ENCODE measurements around the gene TERF2IP. TPM values are rescaled to one million over a fixed set of nuclear protein-coding genes. Genes with fewer than 3 reads are reported as not detected.

The TERF2IP gene
- total and polyA plus RNA-seq, 2 donors (not counting 1 experiment from before 2014, with no cell fraction given), result 63.1 to 74.6 TPM

DNA sequence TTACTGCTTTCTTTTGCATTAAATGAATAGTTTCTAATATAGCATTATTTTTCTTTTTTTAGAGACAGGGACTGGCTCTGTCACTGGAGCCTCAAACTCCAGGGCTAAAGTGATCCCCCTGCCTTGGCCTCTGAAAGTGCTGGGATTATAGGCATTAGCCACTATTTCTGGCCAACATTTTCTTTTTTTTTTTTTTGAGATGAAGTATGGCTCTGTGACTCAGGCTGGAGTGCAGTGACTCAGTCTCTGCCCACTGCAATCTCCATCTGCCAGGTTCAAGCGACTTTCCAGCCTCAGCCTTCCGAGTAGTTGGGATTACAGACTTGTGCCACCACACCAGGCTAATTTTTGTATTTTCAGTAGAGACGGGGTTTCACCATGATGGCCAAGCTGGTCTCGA lies 55.7 kb downstream of the TERF2IP start:
- POLR2A ChIA-PET, result no interaction called here
- no peaks in the 10 kb centered on the region for H3K36me3 ChIP-seq (replicated peaks in 1 of 2; ENCODE audit: control extremely low read depth in 1 of 2, control insufficient read depth in 1 of 2, extremely low read depth in 1 of 2, insufficient read depth in 2 of 2, low read length in 1 of 2)
- intact Hi-C loops (cut with micrococcal nuclease), result no loop called here
- Mint-ChIP-seq H3K4me3 (no peak overlapping the region), H3K4me1 (no peaks in the 10 kb centered on the region), H3K27me3 (no peaks in the 10 kb centered on the region), H3K9me3 (ENCODE audit: insufficient read depth) (no peaks in the 10 kb centered on the region), H3K27ac (no peak overlapping the region)
- H3K9me3 ChIP-seq (ENCODE audit: control extremely low read depth in 1 of 3, control insufficient read depth in 2 of 3, insufficient read depth in 1 of 3, low read length in 2 of 3), result no peaks in the 10 kb centered on the region
- no peaks in the 10 kb centered on the region for H4K20me1 ChIP-seq (ENCODE audit: control insufficient read depth, insufficient read depth, low read length, poor library complexity, severe bottlenecking)
- no peak overlapping the region for H3K4me3 ChIP-seq (ENCODE audit: control extremely low read depth in 1 of 5, extremely low read depth in 1 of 5, insufficient read depth in 1 of 5, low read depth in 2 of 5, low read length in 4 of 5)
- ATAC-seq (ENCODE audit: low read depth) (no peak), DNase-seq (no peak)
- no peak overlapping the region for H3K4me2 ChIP-seq (replicated peaks; ENCODE audit: low read depth, low read length, poor library complexity, severe bottlenecking)
- H3K9ac ChIP-seq (ENCODE audit: low read length), result no peak overlapping the region
- WGBS (ENCODE audit: insufficient coverage), result 100% methylated on average over 3 of the region's 4 CpGs
- CTCF ChIA-PET, result no interaction called here
- no peaks in the 10 kb centered on the region for H3K4me1 ChIP-seq (ENCODE audit: control insufficient read depth in 2 of 2, insufficient read depth in 2 of 2, low read length in 2 of 2)
- H3K79me2 ChIP-seq (ENCODE audit: control insufficient read depth, insufficient read depth, low read length), result no peaks in the 10 kb centered on the region
- TF ChIP-seq EZH2 (IDR thresholded peaks at IDR 0.05; ENCODE audit: borderline replicate concordance, insufficient read depth, low read depth, low read length, poor library complexity, severe bottlenecking), result no peak
- TF ChIP-seq, protein P1, sequence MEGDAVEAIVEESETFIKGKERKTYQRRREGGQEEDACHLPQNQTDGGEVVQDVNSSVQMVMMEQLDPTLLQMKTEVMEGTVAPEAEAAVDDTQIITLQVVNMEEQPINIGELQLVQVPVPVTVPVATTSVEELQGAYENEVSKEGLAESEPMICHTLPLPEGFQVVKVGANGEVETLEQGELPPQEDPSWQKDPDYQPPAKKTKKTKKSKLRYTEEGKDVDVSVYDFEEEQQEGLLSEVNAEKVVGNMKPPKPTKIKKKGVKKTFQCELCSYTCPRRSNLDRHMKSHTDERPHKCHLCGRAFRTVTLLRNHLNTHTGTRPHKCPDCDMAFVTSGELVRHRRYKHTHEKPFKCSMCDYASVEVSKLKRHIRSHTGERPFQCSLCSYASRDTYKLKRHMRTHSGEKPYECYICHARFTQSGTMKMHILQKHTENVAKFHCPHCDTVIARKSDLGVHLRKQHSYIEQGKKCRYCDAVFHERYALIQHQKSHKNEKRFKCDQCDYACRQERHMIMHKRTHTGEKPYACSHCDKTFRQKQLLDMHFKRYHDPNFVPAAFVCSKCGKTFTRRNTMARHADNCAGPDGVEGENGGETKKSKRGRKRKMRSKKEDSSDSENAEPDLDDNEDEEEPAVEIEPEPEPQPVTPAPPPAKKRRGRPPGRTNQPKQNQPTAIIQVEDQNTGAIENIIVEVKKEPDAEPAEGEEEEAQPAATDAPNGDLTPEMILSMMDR (IDR thresholded peaks at IDR 0.05), result no peak
- peaks cover 0 to 3% (median 0%) of the 10 kb centered on the region in 4 experiments for H3K27me3 ChIP-seq (replicated peaks in 1 of 4; ENCODE audit: control extremely low read depth in 1 of 4, control insufficient read depth in 3 of 4, insufficient read depth in 4 of 4, low read length in 3 of 4)
- H3K27ac ChIP-seq (ENCODE audit: low read length in 2 of 2), result no peak overlapping the region
- H2AFZ ChIP-seq (ENCODE audit: insufficient read depth, low read depth, low read length, poor library complexity, severe bottlenecking), result no peak overlapping the region

Small RNA genes lying within 50 kb of the gene (small RNA-seq; reads per million reads assigned to genes)
- gene RN7SL520P (ENCODE audit: insufficient read length, low read depth, low replicate concordance), result not detected

Other genes with a start within 250 kb of the TERF2IP start
- gene CFDP1, start 214.3 kb upstream of the TERF2IP start, total RNA-seq, result 39.5 and 42.8 TPM in 2 replicates
- 6.3 and 20.3 TPM in 2 replicates for gene CFDP1, start 214.3 kb upstream of the TERF2IP start, polyA plus RNA-seq
- gene TMEM170A, start 183.1 kb upstream of the TERF2IP start, total RNA-seq, result 37.9 and 45.6 TPM in 2 replicates
- 21.8 and 41.9 TPM in 2 replicates for gene TMEM170A, start 183.1 kb upstream of the TERF2IP start, polyA plus RNA-seq
- 0.07 and 0.17 TPM in 2 replicates for gene CHST6, start 152.3 kb upstream of the TERF2IP start, total RNA-seq
- gene CHST6, start 152.3 kb upstream of the TERF2IP start, polyA plus RNA-seq, result 0.01 TPM in 1 of 2 replicates, not detected in the other
- gene CHST5, start 111.7 kb upstream of the TERF2IP start, total RNA-seq, result 0.56 and 0.99 TPM in 2 replicates
- not detected in 2 replicates for gene CHST5, start 111.7 kb upstream of the TERF2IP start, polyA plus RNA-seq
- 4.7 and 6.0 TPM in 2 replicates for gene TMEM231, start 91.5 kb upstream of the TERF2IP start, total RNA-seq
- gene TMEM231, start 91.5 kb upstream of the TERF2IP start, polyA plus RNA-seq, result 4.2 and 4.4 TPM in 2 replicates
- gene GABARAPL2, start 81.4 kb upstream of the TERF2IP start, total RNA-seq, result 84.8 and 84.9 TPM in 2 replicates
- 73.0 and 107 TPM in 2 replicates for gene GABARAPL2, start 81.4 kb upstream of the TERF2IP start, polyA plus RNA-seq
- gene ADAT1, start 24.5 kb upstream of the TERF2IP start, total RNA-seq, result 71.2 and 75.2 TPM in 2 replicates
- 28.4 and 31.7 TPM in 2 replicates for gene ADAT1, start 24.5 kb upstream of the TERF2IP start, polyA plus RNA-seq
- gene KARS1, start 108 bp upstream of the TERF2IP start, total RNA-seq, result 102 and 114 TPM in 2 replicates
- gene KARS1, start 108 bp upstream of the TERF2IP start, polyA plus RNA-seq, result 70.7 and 72.4 TPM in 2 replicates
- not detected in 2 replicates for gene CPHXL2, start 29.2 kb downstream of the TERF2IP start, total RNA-seq
- not detected in 2 replicates for gene CPHXL2, start 29.2 kb downstream of the TERF2IP start, polyA plus RNA-seq
- gene DUXB, start 53.7 kb downstream of the TERF2IP start, total RNA-seq, result not detected in 2 replicates
- not detected in 2 replicates for gene DUXB, start 53.7 kb downstream of the TERF2IP start, polyA plus RNA-seq
- not detected in 2 replicates for gene CPHXL, start 78.7 kb downstream of the TERF2IP start, total RNA-seq
- gene CPHXL, start 78.7 kb downstream of the TERF2IP start, polyA plus RNA-seq, result not detected in 2 replicates